K562 (cell line): ENCODE data around the gene DSG3. TPM values are rescaled to one million over a fixed set of nuclear protein-coding genes. Genes with fewer than 3 reads are reported as not detected.

ENCODE experiments used
- ATAC-seq: fragments of 200-7000 bp; cut with Tn5 transposase; 3 replicates; pipeline ENCODE4 v1.9.1; 2020; ENCODE audit warnings: moderate library complexity
- BruUV-seq: library from RNA; stranded (reverse); fragments of 400-500 nt; replicated peaks from 2 replicates; lab custom pipeline; 2021; lab: Mats Ljungman, UMichigan
- CTCF ChIA-PET: fragments of 300-600 bp; formaldehyde crosslinking; extraction: SDS; loops from one replicate; lab custom pipeline; 2021; ENCODE audit warnings: low intra/inter-chr PET ratio; lab: Yijun Ruan, JAX
- POLR2A ChIA-PET: fragments of 300-600, 350-650 bp; sonication (Branson Sonifier 250); formaldehyde crosslinking; extraction: SDS; loops from one replicate; lab custom pipeline; 2021; ENCODE audit warnings: antibody characterized with exemption, inconsistent platforms; lab: Yijun Ruan, JAX
- DNase-seq, 4 experiments: peaks; one replicate each; pipeline versions ENCODE4 v3.0.0 to v3.0.0-alpha.2; 2011 to 2018; ENCODE audit warnings: low spot score in 3 of 4, mixed read lengths in 3 of 4; ENCODE audit errors: extremely low read depth in 1 of 4
- FAIRE-seq: peaks from 2 replicates; lab custom pipeline; 2011; peaks lifted over from hg19 to GRCh38; lab: Jason Lieb, UNC
- H2AFZ ChIP-seq: 2 replicates; pipeline ENCODE4 v1.6.0; 2011; ENCODE audit warnings: low read depth, low read length, control low read depth, inconsistent platforms
- H3K27ac ChIP-seq: fragments of 200-600 bp; 3 replicates; pipeline ENCODE4 v1.8.0; 2011; ENCODE audit warnings: low read depth, mild to moderate bottlenecking, control low read depth, inconsistent platforms, low read length, moderate library complexity, mixed read lengths; ENCODE audit errors: extremely low read depth
- H3K27me3 ChIP-seq, 2 experiments: fragments of 300-600 bp in 1 of 2; 2 replicates in 1 of 2; 3 replicates in 1 of 2; pipeline versions ENCODE4 v1.6.0 to v1.8.0; 2011; ENCODE audit warnings: inconsistent platforms in 2 of 2, low read length in 2 of 2, mild to moderate bottlenecking in 1 of 2, mixed read lengths in 1 of 2, moderate library complexity in 1 of 2; ENCODE audit not compliant: control insufficient read depth in 2 of 2, insufficient read depth in 2 of 2
- H3K36me3 ChIP-seq: fragments of 300-600 bp; 3 replicates; pipeline ENCODE4 v1.8.0; 2011; ENCODE audit warnings: mild to moderate bottlenecking, low read length, inconsistent platforms; ENCODE audit not compliant: control insufficient read depth, insufficient read depth
- H3K4me1 ChIP-seq, 2 experiments: fragments of 200-600 bp in 1 of 2; replicated peaks in 1 of 2; 2 replicates in 1 of 2; 3 replicates in 1 of 2; pipeline versions ENCODE4 v1.5.1 to v1.8.0; 2011; ENCODE audit warnings: inconsistent platforms in 2 of 2, low read length in 2 of 2, mild to moderate bottlenecking in 1 of 2, mixed read lengths in 1 of 2, moderate library complexity in 1 of 2; ENCODE audit not compliant: control insufficient read depth in 2 of 2, insufficient read depth in 2 of 2
- H3K4me2 ChIP-seq: 2 replicates; pipeline ENCODE4 v1.6.1; 2011; ENCODE audit warnings: low read length, control low read depth, inconsistent platforms, mixed read lengths; ENCODE audit not compliant: insufficient read depth
- H3K4me3 ChIP-seq: fragments of 200-600 bp; sonication (generic), shearing (Covaris generic); 2 replicates; pipeline ENCODE4 v1.5.1; 2016; ENCODE audit warnings: control low read depth, inconsistent platforms
- H3K79me2 ChIP-seq: fragments of 200-600 bp; 3 replicates; pipeline ENCODE4 v1.8.0; 2011; ENCODE audit warnings: low read length, inconsistent platforms; ENCODE audit not compliant: control insufficient read depth, insufficient read depth
- H3K9ac ChIP-seq, 2 experiments: 2 replicates each; pipeline versions ENCODE4 v1.6.0 to v1.6.1; 2011; ENCODE audit warnings: low read depth in 2 of 2, low read length in 2 of 2, control low read depth in 1 of 2, inconsistent platforms in 1 of 2, mild to moderate bottlenecking in 1 of 2, mixed read lengths in 1 of 2; ENCODE audit not compliant: insufficient read depth in 1 of 2
- H3K9me1 ChIP-seq: one replicate; pipeline ENCODE4 v1.6.0; 2011; ENCODE audit warnings: inconsistent platforms, mild to moderate bottlenecking, low read length, moderate library complexity; ENCODE audit not compliant: control insufficient read depth, insufficient read depth
- H3K9me3 ChIP-seq: replicated peaks from 2 replicates; pipeline ENCODE4 v1.5.1; 2011; ENCODE audit warnings: low read depth, low read length, inconsistent platforms; ENCODE audit not compliant: control insufficient read depth, insufficient read depth
- H4K20me1 ChIP-seq: replicated peaks from 2 replicates; pipeline ENCODE4 v1.6.1; 2011; ENCODE audit warnings: low read length, inconsistent platforms, mixed read lengths; ENCODE audit not compliant: control insufficient read depth, insufficient read depth
- FOXJ3 ChIP-seq: sonication (generic); formaldehyde crosslinking; IDR thresholded peaks from 2 replicates; pipeline ENCODE4 v1.4.0; 2020; ENCODE audit warnings: mild to moderate bottlenecking, missing genetic modification reagents
- NR2F6 ChIP-seq: fragments of 450-650 bp; formaldehyde crosslinking; IDR thresholded peaks from 2 replicates; pipeline ENCODE4 v1.4.0; 2020; ENCODE audit warnings: mild to moderate bottlenecking
- PML ChIP-seq: IDR thresholded peaks from 2 replicates; pipeline ENCODE4 v1.6.1; 2012; ENCODE audit warnings: low read length, inconsistent platforms
- POLR2AphosphoS5 ChIP-seq: IDR thresholded peaks from 2 replicates; pipeline ENCODE4 v1.6.1; 2011; ENCODE audit warnings: mild to moderate bottlenecking, low read depth, low read length, moderate library complexity; ENCODE audit not compliant: control insufficient read depth, insufficient read depth
- POLR2B ChIP-seq: fragments of 450-650 bp; IDR thresholded peaks from 2 replicates; pipeline ENCODE4 v1.6.1; 2018; ENCODE audit warnings: low read depth; ENCODE audit not compliant: partially characterized antibody
- SIN3A ChIP-seq, 2 experiments: fragments of 150-350 bp in 1 of 2; IDR thresholded peaks; 2 replicates each; pipeline ENCODE4 v1.6.1; 2011 to 2016; ENCODE audit warnings: borderline replicate concordance in 2 of 2, low read depth in 2 of 2, low read length in 2 of 2, mild to moderate bottlenecking in 2 of 2, moderate library complexity in 2 of 2; ENCODE audit not compliant: control insufficient read depth in 1 of 2
- ZBTB1 ChIP-seq: sonication (generic); formaldehyde crosslinking; IDR thresholded peaks from 2 replicates; pipeline ENCODE4 v1.8.1; 2023; ENCODE audit warnings: missing genetic modification reagents, low read depth, mild to moderate bottlenecking, borderline replicate concordance
- WGBS: fragments of 100-300 bp; shearing (Covaris generic); methylation state at CpG from one replicate; pipeline ENCODE4 v1.1.6; 2016; ENCODE audit warnings: low coverage, mixed read lengths; ENCODE audit not compliant: insufficient coverage; ENCODE audit errors: missing lambda C conversion rate; 5-methylcytosine and 5-hydroxymethylcytosine counted together
- in situ Hi-C: fragments of 300-500 bp; cut with MboI; formaldehyde crosslinking; loops from 4 replicates; pipeline ENCODE4 v1.15.0; 2018; ENCODE audit warnings: inconsistent platforms, mixed read lengths
- intact Hi-C: fragments of 100-400 bp; cut with micrococcal nuclease; formaldehyde crosslinking; loops from 2 replicates; pipeline ENCODE4 v1.14.2; 2022
- polyA plus RNA-seq, 8 experiments: library from polyadenylated mRNA; depleted of rRNA in 4 of 8; stranded (reverse) in 5 of 8; unstranded in 3 of 8; fragments of >200 nt; fragmentation: Nextera tagmentation in 2 of 8; fragmentation: Illumina TruSeq in 1 of 8; extraction: Ambion mirVana in 2 of 8; extraction: Trizol in 1 of 8; gene quantifications; 2 replicates each; pipeline versions ENCODE4 v1.2.1 to v1.2.3, GENCODE V29; 2011 to 2014; ENCODE audit warnings: inconsistent platforms in 1 of 8, missing spikeins in 1 of 8
- total RNA-seq, 7 experiments: library from RNA; depleted of rRNA in 6 of 7; stranded (reverse); fragments of >200 nt in 6 of 7; fragmentation: Illumina TruSeq in 2 of 7; extraction: Trizol in 2 of 7; gene quantifications; 2 replicates each; pipeline versions ENCODE4 v1.2.1 to v1.2.3, GENCODE V29; 2011 to 2021; ENCODE audit warnings: low replicate concordance in 1 of 7

Gene DSG3
- total and polyA plus RNA-seq, 9 of the 15 experiments (the other 6 are each of a cell fraction or from before 2014, with no cell fraction given), result 0.04 to 0.18 (median 0.07) TPM; not detected in 1

GRCh38 chr18:31428211-31428610 is 19.3 kb upstream of the DSG3 start:
- H3K27ac ChIP-seq, result no peak overlapping the region
- H3K4me1 ChIP-seq, result no peaks in the 10 kb centered on the region
- no peaks in the 10 kb centered on the region for H3K9me3 ChIP-seq
- WGBS, result 12% methylated on average over 1 of the region's 1 CpG
- no peak overlapping the region for H3K9ac ChIP-seq
- in situ Hi-C loops (no loop called here), intact Hi-C loops (no loop called here)
- ATAC-seq (no peak), DNase-seq (no peak), FAIRE-seq (no peak)
- no peak overlapping the region for H3K4me2 ChIP-seq
- no peaks in the 10 kb centered on the region for H3K27me3 ChIP-seq
- H3K9me1 ChIP-seq, result no peaks in the 10 kb centered on the region
- POLR2A ChIA-PET, result no interaction called here
- H3K79me2 ChIP-seq, result no peaks in the 10 kb centered on the region
- TF ChIP-seq FOXJ3 (no peak), NR2F6 (CRISPR knock-in tag) (no peak), POLR2AphosphoS5 (no peak), ZBTB1 (CRISPR knock-in tag) (no peak), PML (no peak), POLR2B (no peak), SIN3A (IDR thresholded peaks at IDR 0.05; ENCODE audit: borderline replicate concordance in 2 of 2, control insufficient read depth in 1 of 2, low read depth in 2 of 2, low read length in 2 of 2) (no peak)
- H2AFZ ChIP-seq, result no peak overlapping the region
- no peak overlapping the region for H3K4me3 ChIP-seq
- CTCF ChIA-PET, result no interaction called here
- H4K20me1 ChIP-seq, result no peaks in the 10 kb centered on the region
- no peaks in the 10 kb centered on the region for H3K36me3 ChIP-seq
- no TSS peak for BruUV-seq
